Tibial nerve (tissue), 4 donors: ENCODE results near the gene ADAM30.
A peak's percentile ranks its signal among the peaks of the same experiment; 100 is the strongest.

ENCODE experiments used
- EP300 ChIP-seq, 2 donors: sonication (generic); formaldehyde crosslinking; IDR thresholded peaks; one replicate each; pipeline ENCODE4 v1.6.1; 2017; ENCODE audit warnings: antibody characterized with exemption in 2 of 2, mild to moderate bottlenecking in 1 of 2
- POLR2A ChIP-seq, 2 donors: fragments of 450-650 bp; IDR thresholded peaks; one replicate each; pipeline ENCODE4 v1.6.1; 2017; ENCODE audit warnings: antibody characterized with exemption in 2 of 2, mild to moderate bottlenecking in 2 of 2, moderate library complexity in 2 of 2
- TF ChIP-seq, protein P1 (sequence below), 5 experiments: fragments of 200-600 bp in 3 of 5; fragments of 450-650 bp in 2 of 5; sonication (generic) in 3 of 5; IDR thresholded peaks; one replicate each; pipeline ENCODE4 v1.5.1; 2016 to 2019; ENCODE audit warnings: antibody characterized with exemption in 5 of 5, mild to moderate bottlenecking in 3 of 5, moderate library complexity in 2 of 5

DNA sequence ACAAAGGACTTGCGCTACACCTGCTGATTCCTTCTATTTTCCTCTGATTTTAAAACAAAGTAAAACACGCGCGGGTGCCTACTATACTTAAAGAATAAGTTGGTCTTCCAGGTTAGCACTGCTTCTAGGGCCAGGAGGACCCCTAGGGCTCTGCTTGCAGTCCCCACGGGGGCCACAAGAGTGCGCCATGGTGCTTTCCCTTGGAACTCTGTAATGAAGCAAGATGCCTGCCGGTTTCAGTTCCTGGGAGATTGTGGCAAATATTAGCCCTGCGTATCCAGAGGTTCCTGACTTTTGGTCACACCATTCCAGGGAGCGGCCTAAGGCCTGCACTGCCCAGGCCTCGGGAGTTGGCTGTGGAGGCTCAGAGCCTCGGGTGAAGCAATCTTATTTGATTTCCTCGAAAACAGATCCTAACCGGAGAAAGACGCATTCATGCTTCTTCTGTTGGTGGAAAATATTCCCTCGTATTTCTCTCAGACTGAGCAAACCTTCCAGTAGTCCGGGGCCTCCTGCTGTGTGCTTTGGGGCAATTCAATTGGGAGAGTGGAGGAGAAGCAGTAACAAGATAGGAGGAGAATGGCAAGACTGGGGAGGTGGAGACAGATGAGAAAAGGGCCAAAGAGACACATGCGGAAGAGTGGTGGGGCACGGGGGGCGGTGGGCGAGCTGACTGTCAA, 25.3 kb downstream of the ADAM30 start:
- TF ChIP-seq, protein P1, sequence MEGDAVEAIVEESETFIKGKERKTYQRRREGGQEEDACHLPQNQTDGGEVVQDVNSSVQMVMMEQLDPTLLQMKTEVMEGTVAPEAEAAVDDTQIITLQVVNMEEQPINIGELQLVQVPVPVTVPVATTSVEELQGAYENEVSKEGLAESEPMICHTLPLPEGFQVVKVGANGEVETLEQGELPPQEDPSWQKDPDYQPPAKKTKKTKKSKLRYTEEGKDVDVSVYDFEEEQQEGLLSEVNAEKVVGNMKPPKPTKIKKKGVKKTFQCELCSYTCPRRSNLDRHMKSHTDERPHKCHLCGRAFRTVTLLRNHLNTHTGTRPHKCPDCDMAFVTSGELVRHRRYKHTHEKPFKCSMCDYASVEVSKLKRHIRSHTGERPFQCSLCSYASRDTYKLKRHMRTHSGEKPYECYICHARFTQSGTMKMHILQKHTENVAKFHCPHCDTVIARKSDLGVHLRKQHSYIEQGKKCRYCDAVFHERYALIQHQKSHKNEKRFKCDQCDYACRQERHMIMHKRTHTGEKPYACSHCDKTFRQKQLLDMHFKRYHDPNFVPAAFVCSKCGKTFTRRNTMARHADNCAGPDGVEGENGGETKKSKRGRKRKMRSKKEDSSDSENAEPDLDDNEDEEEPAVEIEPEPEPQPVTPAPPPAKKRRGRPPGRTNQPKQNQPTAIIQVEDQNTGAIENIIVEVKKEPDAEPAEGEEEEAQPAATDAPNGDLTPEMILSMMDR (IDR thresholded peaks at IDR 0.05) = peak; percentile 87 to 96 (median 89)
- TF ChIP-seq POLR2A (IDR thresholded peaks at IDR 0.05) (no peak), EP300 (IDR thresholded peaks at IDR 0.05) (peak in 1 of 2 donors; percentile 43)
